HG02884 (cell line): ENCODE results near the gene NDE1.
"Not testable (repeated sequence)": the region's sequence is repeated elsewhere in the genome, so short reads cannot be mapped to it uniquely, and the experiment has no call there.

Experiments
- ATAC-seq: cut with Tn5 transposase; IDR thresholded peaks from one replicate; pipeline ENCODE4 v1.9.1; 2021; ENCODE audit warnings: mild to moderate bottlenecking, moderate library complexity; ENCODE audit not compliant: unreplicated experiment

Gene NDE1

DNA sequence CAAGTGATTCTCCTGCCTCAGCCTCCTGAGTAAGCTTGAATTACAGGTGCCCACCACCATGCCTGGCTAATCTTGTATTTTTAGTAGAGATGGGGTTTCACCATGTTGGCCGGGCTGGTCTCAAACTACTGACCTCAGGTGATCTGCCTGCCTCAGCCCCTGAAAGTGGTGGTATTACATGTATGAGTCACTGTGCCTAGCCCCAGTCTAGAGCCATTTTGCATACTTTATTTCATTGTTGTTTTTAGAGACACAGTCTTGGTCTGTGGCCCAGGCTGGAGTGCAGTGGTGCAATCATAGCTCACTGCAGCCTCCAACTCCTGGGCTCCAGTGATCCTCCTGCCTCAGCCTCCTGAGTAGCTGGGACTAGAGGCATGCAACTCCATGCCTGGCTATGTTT lies 42.5 kb downstream of the NDE1 start:
- ATAC-seq, result not testable (repeated sequence)

DNA sequence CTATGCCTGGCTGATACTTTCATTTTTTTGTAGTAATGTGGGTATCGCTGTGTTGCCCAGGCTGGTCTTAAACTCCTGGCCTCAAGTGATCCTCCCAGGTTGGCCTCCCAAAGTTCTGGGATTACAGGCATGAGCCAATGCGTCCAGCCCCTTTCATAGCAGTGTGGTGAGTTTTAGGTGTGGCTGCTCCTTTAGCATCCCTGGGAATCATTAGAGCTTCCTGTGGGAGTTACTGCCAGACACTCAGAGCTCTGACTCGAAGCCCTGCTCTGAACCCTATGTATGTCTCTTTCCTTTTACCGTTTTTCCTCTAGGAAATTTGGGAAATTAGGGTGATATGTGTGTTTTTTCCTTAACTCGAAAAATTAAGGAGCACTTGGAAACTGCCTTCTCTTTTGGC lies 44.5 kb downstream of the NDE1 start:
- no peak for ATAC-seq

- no peak for ATAC-seq
These were observed 49.8 kb downstream of the NDE1 start for GRCh38 chr16:15699819-15700218.

DNA sequence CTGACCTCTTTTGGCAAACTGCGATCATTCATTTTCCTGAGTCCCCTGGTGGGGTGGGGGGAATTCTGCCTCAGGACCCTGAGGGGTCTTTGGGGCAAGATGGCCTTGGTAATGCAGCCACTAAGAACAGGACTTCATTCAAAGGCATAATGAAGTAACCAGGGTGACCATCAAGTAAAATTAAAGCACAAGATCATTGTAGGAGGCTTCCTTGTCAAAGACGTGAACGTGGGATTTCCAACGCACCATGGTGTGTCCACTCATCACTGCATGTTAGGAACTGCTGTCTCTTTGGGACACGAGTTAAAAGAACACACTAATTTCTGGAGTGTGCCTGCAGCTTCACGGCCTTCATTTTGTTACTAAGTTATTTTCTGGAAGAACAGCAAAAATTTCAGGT lies 51.3 kb downstream of the NDE1 start:
- no peak for ATAC-seq

- no peak for ATAC-seq
These were observed 52.2 kb downstream of the NDE1 start for GRCh38 chr16:15701975-15702970.

- ATAC-seq, result no peak
These were observed 53.1 kb downstream of the NDE1 start for GRCh38 chr16:15703029-15703736.

DNA sequence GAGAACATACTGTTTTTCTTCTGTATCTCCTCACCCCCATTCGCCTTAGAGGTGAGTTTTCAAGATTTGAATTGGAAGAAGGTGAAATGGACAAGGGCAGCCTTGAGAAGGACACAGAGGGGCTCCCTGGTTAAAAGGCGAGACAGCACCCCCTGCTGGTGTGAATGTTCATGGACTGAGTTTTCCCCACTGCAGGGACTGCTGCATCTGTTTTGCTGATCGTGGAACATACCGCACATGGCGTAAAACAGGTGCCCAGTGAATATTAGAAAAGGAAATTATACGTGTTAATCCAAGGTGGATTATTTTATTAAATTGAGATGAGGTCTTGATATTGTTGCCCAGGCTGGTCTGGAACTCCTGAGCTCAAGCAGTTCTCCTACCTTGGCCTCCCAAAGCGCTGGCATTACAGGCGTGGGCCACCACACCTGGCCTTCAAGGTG lies 54.5 kb downstream of the NDE1 start:
- no peak for ATAC-seq

GRCh38 chr16:15705064-15705565 lies 55.1 kb downstream of the NDE1 start:
- ATAC-seq, result no peak

DNA sequence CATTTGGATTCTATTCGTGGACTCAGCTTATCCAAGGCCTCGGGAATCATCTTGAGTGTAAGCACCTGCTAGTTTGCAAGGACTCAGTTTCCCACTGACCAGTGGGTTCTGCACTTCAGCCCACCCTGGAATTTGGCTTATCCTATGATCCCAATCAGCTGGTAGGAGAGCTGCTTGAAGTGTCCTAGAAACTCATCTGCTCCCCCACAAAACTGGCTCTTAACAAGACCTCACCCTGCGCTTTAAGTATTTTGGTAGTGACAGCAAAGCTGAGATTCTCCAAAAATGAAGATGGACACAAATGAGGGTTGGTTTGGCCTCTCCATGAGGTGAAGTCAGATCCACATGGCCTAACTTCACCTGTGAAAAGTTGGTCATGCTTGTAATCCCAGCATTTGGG lies 57.3 kb downstream of the NDE1 start:
- no peak for ATAC-seq

DNA sequence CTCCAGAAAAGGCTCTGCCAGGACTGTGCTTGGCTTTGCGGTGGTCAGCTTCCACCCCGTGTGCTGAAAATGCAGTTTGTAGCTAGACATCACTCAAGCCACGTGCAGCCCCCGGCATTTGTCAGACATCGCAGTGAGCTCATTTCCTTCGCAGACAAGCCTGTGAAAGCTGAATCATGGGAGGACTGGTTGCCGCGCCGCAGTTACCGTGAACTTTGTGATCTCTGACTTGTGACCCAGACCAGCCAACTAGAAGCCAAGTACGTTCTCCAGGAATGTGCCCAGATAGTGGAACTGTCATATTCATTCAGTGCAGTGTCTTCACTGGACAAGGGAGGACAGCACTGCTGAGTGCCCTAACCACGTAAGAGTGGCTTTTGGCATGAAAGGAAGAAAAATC lies 58.1 kb downstream of the NDE1 start:
- no peak for ATAC-seq

GRCh38 chr16:15708997-15709396 lies 59.0 kb downstream of the NDE1 start:
- no peak for ATAC-seq

DNA sequence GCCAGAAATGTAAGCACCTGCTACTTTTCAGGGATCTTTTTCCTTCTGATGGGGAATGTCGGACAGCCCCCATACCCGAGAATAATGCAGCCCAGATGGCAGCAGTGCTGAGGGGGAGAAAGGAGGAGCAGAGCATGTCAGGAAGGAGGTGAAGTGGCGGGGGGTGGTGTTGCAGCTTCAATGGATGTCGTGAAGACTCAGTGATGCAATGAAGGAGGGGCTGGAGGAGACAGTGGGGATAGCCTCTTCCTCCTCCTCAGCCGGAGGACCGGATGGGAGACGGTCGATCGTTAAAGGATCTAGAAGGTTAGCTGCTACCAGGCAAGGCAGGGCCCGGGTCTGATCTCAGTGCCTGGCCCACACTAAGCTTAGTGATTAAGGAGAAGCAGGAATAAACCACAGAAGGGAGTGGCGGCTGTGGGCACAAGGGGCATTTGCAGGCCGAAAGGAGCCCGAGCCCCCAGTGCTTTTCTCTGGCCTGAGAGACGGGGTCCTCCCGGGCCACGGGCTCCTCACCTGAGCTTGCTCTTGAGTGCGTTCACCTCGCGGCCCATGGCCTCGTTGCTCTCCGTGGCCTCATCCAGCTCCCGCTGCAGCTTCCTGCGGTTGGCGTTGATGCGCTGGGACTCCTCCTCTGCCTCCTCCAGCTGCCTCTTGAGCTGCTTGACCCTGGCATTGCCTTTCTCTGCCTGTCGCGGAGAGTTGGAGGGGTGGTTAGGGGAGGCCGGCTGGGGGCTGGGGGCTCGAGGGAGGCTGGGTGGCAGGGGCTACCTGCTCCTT lies 64.5 kb downstream of the NDE1 start:
- no peak for ATAC-seq

DNA sequence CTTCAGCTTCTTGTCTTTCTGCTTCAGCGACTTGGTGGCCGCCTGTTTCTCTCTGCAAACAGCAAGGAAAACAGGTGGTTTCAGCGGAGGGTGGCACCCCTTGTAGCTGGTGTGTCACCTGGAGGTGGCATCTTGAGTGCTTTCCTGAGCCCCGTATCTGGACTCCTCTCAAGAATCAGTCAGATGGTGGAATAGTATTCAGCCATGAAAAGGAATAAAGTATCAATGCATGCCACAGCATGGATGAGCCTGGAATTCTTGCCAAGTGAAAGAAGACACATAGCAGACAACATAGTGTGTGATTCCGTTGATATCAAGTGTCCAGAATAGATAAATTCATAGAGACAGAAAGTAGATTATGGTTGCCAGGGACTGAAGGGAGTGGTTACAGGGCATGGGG lies 65.2 kb downstream of the NDE1 start:
- ATAC-seq, result no peak

DNA sequence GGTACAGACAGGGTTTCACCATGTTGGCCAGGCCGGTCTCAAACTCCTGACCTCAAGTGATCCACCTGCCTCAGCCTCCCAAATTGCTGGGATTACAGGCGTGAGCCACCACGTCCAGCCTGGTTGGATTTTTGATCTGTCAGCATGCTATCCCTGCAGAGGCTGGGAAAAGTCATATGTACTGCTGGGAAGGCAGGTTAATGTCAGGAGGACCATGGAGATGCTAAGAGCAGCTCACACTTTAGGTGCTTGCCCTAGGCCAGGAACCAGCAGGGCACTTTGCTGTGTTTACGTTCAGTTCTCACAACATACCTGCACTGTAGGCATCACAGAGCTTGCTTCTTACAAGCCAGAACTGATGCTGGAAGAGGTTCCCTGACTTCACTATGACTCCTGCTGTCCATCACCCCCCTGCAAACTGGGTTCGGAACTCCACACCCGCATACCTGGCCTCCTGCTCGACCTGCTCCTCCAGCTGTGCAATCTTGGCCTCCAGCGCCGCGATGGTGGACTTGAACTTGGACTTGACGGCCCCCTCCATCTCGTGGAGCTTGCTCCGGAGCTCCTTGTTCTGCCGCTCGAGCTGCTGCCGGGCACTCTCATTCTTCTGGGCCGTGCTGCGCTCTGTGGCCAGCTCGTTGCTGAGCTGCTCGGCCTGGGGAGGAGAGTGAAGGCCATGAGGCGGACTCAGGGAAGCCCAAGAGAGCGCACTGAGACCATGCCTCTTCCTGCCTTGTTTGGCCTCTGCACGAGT lies 66.8 kb downstream of the NDE1 start:
- no peak for ATAC-seq

- ATAC-seq, result no peak
These were observed 71.0 kb downstream of the NDE1 start for GRCh38 chr16:15721018-15721417.

GRCh38 chr16:15723808-15724207 lies 73.8 kb downstream of the NDE1 start:
- ATAC-seq, result no peak

- ATAC-seq, result no peak
These were observed 75.7 kb downstream of the NDE1 start for GRCh38 chr16:15725641-15726240.

- ATAC-seq, result no peak
These were observed 76.7 kb downstream of the NDE1 start for GRCh38 chr16:15726715-15727114.

DNA sequence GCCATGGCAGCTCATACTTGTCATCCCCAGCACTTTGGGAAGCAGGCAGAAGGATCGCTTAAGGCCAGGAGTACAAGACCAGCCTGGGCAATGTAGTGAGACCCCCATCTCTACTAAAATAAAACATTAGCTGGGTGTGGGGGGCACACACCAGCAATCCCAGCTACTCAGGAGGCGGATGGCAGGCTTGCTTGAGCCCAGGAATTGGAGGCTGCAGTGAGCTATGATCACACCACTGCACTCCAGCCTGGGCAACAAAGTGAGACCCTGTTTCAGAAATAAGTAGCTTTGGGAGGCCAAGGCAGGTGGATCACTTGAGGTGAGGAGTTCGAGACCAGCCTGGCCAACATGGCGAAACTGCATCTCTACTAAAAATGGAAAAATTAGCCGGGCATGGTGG lies 77.7 kb downstream of the NDE1 start:
- ATAC-seq, result not testable (repeated sequence)

DNA sequence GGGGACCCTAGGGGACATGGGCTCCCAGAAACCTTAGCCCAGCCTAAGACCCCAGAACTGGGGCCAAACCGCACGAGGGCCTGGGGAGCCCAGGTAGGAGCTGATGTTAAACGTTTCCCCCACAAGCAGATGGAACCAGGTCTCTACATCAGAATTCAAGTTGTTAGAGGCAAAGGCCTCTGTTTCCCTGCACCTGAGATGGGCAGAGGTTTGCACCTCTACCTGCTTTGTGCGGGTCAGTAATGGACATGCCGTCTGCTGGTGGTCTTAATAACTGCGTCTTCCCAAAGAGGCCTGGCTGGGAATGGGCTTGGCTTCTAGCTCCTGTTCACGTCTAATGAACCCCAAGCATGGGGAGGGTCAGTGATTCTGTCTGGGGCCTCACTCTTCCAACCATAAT lies 79.1 kb downstream of the NDE1 start:
- ATAC-seq, result no peak
